NCI-H2171 treated with DMSO at 0.1 percent for 48 hours (cell line): ENCODE data around the gene ABL1.
"Not testable (repeated sequence)": the region's sequence is repeated elsewhere in the genome, so short reads cannot be mapped to it uniquely, and the experiment has no call there.

Experiments
- DNase-seq: peaks from one replicate; lab custom pipeline; 2025; lab: John Stamatoyannopoulos, UW

The ABL1 gene

DNA sequence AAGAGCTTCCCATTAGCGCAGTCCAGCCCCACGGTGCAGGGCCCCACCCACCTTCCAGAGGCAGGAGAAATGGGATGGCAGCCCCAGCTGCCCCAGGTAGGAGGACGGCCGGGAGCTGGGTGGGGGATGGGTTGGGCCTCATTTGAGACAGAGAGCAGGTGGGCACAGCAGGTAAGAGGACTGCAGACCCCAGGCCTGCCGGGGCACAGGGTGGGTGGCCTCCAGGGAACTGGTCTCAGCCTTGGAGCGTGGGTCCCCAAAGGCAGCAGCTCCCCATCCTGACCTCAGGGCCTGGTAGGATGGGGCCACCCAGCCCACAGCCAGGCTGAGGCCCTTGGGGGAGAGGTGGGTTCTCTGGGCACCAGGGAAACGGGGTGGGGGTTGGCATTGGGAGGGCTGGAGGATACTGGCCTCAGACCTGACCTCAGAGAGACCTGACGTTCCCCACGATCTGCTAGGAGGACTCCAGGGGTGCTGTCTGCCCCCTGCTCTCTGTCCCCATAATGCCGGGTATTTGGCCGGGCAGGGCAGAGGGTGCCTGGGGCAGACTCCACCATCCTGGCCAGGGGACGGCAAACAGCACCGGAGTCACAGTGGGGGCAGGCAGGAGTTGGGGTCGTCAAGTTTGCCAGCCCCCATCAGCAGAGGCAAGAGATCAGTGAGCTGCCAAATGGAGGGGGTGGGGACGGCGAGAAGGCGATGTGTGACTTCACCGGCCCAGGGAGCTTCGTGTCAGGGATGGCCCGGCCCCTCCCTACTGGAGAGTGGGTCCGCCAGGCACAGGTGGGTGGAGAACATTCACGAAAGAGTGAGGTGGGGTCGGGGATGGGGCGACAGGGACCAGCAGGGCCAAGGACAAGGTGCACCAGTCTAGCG lies 68.4 kb downstream of the ABL1 start:
- DNase-seq = no peak

DNA sequence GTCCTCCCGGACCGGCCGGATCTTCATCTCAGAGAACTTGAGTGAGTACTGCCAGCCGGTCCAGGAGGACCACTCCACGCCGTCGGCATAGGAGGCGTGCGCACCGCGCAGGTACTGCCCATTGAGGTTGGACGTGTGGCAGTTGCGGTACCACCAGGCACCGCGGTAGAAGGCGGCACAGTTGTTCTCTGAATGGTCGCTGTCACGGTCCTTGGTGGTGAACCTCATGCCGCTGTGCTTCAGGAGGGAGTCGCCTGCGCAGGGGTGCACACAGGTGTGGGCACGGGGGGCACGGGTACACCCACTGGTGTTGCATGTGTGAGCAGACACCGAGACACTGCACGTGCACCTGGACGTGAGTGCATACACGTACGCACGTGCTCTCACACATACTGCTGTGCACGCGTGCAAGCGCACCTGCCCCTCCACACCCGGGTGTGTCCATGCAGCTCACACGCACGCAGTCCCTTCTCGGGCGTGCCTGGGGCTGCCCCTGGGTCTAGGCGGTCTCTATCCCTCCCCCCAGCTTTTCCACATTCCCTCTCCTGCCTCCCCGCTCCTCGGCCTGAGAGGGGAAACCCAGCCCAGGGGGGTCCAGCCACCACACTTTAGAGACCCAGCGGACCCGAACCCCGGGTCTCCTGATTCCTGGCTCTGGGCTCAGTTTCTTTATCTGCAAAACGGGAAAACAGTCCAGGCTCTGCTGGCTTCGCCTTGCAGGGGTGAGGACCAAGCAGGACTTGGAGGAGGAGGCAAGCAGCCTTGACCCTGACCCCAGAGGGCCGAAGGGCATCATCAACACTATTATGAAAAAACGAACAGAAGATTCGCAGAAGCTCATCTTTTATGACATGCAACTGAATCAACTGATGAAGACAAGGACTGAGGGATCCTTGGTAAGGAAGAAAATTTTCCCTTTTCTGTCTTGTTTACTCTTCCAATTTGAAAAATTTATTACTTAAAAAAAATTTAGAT lies 69.3 kb downstream of the ABL1 start:
- DNase-seq = no peak

DNA sequence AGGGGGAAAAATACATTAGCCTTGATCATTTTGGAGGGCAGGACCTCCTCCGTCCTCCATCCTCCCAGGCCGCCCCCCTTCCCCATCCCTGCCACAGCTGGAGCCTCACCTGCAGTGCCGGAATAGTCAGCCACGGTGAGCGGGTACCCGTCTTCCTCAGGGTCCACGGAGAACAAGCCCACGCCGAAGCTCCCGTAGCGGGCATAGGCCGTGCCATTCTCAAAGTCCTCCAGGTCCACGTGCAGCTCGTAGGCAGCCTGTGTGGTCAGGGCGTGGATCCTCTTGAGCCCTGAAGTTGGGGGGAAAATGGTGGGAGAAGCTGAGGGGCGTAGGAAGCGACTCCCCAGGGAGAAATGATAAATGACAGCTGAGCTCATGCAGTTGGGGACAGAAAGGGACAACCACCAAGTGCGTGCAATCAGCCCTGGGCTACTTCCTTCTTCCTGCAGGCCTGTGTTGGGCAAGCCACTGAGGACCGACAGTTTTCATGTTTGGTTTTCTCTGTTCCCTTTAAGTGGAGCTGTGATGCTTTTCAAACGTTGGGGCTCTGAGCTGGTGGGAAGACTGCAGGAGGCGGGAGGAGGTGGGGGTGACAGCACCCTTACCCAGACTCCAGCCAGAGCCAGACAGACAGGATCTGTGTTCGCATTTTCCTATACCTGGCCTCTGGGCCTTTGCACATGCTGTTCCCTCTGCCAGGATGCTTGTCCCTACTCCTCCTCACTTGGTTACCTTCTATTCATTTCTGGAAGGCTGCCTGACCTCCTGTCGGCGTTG lies 70.3 kb downstream of the ABL1 start:
- no peak for DNase-seq

DNA sequence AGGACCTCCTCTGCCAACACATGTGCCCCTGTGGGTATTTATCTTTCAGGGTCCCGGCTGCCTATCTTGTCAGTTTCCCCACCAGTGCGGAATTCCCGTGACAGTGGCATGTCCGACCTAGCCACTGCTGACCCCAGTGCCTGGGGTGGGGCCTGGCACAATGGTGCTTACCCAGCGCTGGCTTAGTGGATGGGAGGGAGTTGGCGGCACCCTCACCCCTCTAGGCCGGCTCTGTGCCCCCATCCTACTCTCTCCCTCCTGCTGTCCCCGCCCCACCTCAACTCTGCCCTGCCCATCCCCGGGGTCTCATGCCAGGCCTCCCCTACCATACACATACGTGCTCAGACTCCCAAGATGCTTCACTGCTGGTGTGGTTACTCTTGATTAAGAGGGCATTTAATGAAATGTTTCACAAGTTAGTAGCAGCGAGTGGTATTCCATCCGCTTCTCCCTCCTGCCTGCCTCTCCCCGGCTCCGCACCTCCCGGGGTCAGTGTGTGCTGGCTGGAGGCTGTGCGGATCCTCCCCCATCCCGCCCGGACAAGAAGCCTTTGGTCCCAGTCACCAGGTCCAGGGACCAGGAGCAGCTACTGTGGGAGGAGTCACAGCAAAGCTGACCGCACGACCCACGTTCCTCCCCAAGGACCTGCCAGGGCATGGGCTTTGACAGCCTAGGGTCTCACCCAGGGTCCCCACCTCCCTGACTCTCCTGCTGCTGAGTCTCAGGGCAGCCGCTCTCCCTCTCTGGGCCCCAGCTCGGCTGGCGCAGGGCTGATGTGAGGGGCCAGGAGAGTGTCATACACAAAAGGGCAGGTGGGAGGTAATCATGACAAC lies 71.1 kb downstream of the ABL1 start:
- no peak for DNase-seq

DNA sequence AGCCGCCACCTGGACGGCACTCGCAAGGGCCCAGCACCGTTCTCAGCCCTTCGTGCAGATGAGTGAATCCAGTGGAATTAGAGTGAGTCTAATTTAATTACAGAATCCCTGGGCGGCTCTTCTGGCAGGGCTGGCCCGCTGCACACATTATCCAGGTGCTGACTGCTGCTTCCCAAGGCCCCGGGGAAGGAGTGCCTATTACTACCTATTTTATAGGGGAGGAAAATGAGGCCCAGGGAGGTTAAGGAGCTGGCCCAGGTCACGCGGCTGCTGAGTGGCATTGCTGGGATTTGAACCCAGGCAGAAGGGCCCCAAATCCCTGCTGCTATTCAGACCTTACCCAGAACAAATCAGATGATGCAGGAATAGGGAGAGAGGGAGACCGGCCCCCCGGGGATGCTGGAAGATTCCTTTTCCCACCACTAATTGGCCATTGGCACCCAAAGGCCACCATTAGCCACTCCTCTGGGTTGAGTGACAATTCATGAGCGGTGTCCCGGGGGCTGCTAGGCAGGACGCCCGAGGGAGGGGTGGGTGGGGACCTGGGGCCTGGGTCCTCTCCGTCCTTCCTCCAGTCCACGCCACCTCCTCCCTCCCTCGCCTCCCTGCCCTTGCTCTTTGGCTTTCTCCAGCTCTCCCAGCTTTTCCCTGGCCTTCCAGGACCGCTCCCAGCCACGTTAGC lies 71.8 kb downstream of the ABL1 start:
- peak; percentile 93 for DNase-seq

DNA sequence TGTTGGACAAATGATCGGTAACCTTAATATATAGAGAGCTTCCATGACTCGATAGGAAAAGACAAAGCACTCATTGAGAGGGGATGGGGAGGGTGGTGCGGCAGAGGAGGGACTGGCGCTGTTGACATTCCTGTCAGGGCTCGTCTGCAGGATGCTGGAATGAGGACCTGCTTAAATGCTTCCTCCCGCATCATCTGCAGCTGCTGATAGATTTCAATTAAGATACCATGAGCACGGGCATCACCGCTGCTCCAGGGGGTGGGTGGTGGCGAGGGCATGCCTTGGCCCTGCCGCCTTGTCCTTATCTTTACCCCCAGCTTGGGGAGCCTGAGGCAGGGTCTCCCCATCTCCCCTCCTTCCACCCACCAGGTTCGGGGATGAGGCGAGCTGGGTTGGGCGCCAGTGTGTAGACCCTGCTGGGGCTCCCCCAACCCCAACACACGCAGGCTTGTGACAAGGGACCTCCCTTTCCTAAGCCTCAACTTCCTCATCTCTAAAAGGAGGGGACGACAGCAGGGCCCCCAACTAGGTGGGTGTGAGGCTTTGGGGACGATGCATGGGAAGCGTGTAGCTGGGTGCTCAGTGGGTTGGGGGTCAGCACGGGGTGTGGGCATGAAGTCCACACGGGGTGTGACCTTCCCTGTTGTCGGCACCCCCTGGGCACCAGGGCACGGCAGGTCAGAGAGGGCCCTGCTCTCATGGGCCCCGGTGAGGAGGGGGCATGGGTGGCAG lies 73.3 kb downstream of the ABL1 start:
- peak; percentile 29 for DNase-seq

DNA sequence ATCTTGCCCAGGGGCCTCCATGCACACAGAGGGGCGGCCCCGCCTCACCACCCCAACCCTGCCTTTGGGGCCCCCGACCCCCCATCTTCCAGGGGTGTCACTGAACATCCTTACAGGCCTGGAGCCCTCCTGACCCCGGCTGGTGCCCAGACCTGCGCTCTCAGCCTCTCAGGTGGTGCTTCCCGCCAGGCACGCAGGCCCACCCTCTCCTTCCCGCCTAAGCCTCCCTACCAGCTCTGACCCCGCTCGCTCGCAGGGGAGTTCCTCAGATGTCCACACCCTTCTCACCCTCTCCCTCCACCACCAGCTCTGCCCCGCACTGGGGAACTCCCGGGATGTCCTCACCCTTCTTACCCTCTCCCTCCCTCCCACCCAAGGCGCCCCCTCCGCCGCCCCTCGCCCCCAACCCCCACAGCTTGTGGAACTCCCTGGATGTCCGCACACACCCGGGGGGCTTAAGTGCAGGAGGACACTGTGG lies 73.9 kb downstream of the ABL1 start:
- DNase-seq = no peak

DNA sequence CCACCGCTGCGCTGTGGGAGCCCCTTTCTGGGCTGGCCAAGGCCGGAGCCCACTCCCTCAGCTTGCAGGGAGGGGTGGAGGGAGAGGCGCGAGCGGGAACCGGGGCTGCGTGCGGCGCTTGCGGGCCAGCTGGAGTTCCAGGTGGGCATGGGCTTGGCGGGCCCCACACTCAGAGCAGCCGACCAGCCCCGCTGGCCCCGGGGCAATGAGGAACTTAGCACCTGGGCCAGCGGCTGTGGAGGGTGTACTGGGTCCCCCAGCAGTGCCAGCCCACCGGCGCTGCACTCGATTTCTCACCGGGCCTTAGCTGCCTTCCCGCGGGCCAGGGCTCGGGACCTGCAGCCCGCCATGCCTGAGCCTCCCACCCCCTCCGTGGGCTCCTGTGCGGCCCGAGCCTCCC lies 75.0 kb downstream of the ABL1 start:
- DNase-seq = not testable (repeated sequence)

DNA sequence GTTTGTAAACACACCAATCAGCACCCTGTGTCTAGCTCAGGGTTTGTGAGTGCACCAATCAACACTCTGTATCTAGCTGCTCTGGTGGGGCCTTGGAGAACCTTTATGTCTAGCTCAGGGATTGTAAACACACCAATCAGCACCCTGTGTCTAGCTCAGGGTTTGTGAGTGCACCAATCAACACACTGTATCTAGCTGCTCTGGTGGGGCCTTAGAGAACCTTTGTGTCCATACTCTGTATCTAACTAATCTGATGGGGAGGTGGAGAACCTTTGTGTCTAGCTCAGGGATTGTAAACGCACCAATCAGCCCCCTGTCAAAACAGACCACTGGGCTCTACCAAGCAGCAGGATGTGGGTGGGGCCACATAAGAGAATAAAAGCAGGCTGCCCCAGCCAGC lies 75.6 kb downstream of the ABL1 start:
- DNase-seq = not testable (repeated sequence)

DNA sequence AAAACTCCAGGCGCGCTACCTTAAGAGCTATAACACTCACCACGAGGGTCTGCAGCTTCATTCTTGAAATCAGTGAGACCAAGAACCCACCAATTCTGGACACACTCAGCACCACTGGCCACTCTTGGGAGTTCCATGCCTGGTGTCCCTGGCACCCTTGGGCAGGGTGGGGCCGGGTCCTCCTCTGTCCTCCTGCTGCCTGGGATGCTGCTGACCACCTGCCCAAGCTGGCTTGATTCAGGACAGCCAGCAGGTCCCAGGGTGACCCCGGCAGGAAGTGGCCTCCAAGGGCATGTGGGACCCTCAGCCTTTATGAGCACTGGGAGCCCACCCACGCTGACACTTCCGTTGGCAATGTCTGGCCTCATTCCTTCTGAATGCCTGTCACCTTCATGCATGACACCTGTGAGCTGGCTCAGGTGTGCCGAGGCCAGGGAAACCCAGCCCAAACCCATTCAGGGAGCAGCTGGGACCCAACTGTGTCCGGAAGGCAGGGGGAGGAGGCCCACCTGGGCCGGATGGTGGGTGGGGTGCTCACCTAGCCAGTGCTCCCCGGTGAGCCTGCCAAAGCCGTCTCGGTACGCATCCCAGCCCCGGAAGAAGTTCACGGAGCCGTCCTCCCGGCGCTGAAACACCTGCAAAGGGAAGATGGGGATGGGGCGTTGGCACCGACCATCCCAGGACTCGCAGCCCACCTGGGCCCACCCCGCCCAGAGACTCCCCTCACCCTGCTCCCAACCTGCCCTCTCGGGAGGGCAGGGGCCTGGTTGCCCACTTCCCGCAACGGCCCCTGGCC lies 76.4 kb downstream of the ABL1 start:
- DNase-seq = no peak

DNA sequence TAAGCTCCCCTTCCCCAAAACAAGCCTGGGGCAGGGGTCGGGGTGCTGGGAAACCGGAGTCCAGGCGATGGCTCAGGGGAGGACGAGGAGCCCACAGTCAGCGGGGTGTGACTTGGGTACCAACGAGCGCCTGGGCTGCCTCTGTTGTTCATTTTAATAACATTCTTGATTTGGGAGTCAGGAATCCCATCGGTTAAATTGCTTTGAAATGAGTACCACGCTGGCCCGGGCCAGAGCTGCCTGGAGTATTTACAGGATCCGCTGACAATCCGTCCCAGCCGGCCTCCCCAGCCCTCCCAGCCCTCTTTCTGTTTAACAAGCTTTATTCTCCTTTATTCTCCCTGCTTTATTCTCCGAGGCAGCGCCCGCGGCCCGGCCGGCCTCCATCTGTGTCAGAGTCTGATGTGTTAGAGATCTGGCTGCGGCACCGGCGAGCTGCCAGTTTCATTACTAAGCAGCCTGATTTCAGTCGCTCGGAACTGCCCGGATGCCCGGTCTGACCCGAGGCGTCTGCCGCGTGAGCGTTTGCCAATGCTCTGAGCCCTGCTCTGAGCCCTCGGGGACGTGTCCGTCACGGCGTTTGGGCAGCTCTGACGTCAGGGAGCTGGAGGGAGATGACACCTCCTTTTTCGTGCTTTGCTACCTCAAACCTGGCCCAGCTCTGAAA lies 78.0 kb downstream of the ABL1 start:
- no peak for DNase-seq

DNA sequence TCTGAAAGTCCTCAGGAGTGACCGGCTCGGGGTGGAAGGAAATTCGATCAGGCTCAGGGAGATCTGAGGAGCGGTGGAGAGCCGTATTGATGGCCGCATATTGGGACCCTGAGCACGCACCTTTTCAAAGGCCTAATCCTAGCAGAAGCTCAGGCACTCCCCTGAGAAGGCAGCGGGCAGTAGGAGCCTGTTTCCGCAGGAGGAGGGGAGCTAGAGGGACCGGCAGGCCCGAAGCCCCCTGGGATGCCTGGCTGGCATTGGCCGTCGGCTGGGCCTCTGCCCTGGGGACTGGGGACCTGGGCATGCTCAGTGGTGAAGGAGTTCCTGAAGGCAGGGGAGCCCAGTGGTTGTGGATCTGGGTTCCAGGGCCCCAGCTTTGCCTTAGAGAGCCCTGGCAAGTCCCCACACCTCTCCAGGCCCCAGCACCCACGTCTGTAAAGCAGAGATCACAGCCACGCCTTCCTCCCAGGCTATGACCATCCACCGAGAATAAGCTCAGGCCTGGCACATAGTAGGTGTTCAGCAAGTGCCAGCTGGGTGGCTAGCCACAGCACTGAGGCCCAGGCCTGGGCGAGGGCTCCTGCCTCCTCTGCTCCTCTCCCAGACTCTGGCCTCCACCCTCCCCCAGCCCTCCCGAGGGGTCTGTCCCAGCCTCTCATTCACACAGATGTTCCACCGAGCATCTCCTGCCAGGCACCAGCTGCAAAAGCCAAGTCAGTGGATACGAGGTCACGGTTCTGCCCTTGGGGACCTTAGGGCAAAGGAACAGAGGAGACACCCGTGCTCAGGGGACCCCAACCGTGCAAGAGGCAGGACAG lies 78.8 kb downstream of the ABL1 start:
- peak; percentile 27 for DNase-seq

DNA sequence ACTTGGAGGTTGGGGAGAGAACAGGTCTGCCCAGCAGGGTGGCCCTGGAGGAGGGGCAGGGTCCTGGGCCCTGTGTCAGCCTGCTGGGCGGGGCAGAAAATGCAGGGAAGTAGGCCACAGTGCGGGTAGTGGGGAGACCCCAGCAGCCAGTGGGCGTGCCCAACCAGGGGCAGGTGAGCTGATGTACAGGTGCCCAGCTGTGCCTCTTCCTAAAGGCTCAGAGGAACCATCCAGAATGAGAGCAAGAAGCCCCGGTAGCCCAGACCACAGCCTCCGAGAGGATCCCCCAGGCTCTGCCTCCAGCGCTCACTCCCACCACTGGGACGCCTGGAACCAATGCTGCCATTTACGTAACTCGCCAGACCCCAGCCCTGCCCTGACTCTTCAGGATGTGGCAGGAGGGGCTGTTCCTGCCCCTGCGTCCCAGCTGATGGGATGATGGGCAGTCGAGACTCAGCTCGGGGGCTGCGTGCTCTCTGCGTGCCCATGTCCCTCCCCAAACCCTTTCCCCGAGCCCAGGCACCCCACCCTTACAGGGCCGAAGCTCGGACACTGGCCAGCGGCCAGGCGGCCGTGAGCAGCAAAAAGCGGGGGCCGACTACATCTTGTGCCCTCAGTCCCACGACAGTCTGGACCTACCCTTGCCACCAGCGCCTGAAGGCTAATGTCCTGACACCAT lies 79.5 kb downstream of the ABL1 start:
- no peak for DNase-seq

DNA sequence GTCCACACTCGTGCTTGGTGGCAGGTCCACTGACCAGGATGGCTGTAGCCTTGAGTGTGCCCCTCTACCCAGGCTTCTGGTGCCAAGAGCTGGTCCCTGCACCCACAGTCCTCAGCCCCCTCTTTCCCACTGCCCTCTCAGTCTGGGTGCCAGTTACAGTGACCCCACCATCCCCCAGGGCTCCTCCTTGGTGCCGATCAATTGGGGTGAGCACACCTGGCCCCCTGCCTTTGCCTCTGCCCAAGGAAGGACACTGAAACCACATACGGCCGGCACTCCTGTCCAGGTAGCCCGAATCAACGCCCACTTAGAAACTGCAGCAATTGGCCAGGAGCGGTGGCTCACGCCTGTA lies 80.0 kb downstream of the ABL1 start:
- no peak for DNase-seq

DNA sequence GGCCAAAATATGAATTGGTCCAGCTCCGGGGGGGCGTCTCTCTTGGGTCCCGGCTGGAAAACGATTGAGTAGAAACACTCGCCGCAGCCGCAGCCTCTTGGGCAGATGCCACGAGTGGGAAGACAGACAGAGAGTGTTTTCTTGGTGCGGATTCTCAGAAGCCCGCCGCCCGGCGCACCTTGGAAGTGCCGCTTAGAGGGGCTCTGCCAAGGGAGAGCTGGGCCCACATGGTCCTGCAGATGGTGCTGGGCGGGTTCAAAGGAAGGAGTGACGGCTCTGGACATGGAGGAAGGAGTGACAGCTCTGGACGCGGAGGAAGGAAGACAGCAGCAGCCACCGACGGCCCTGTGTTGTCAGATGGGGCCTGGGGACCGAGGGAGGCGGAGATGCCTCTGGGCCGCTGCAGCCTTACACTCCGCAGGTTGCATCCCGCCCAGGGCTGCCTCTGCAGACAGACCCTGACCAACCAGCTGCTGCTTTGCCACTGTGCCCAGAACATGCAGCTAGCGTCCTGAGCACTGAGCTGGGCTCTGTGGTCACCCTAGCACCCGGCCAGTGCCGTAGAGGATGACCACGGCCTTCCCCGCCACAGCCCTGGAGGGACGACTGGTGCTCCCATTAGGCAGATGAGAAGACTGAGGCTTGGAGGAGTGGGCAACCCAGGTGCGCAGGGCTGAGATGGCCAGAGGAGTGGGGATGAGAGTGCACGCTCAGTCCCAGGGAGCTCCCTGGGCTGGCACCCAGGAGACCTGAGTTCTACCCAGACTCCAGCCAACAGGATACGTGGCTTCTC lies 82.3 kb downstream of the ABL1 start:
- DNase-seq = no peak
